HFF-Myc (cell line): Measurements from ENCODE around the gene ANO3.

Experiments
- DNase-seq: peaks from one replicate; pipeline ENCODE4 v3.0.0-alpha.2; 2011; ENCODE audit warnings: low read depth; ENCODE audit errors: extremely low read depth
- H3K4me3 ChIP-seq: replicated peaks from 2 replicates; pipeline ENCODE4 v1.5.1; 2011; ENCODE audit warnings: low read depth, mild to moderate bottlenecking, control low read depth, low read length
- CTCF ChIP-seq: IDR thresholded peaks from 2 replicates; pipeline ENCODE4 v1.5.1; 2012; ENCODE audit warnings: mild to moderate bottlenecking, low read depth, low read length, control low read depth; ENCODE audit errors: missing control alignments

Gene ANO3

GRCh38 chr11:26510164-26510563, 178.2 kb downstream of the ANO3 start:
- DNase-seq, result no peak
- no peak for TF ChIP-seq CTCF
- no peak overlapping the region for H3K4me3 ChIP-seq

GRCh38 chr11:26510756-26511155, 178.8 kb downstream of the ANO3 start:
- no peak for TF ChIP-seq CTCF

GRCh38 chr11:26512196-26512595, 180.3 kb downstream of the ANO3 start:
- DNase-seq, result no peak
- no peak for TF ChIP-seq CTCF
- H3K4me3 ChIP-seq, result no peak overlapping the region

More at GRCh38 chr11:26510756-26511155, 178.8 kb downstream of the ANO3 start:
- no peak overlapping the region for H3K4me3 ChIP-seq
- DNase-seq, result no peak

GRCh38 chr11:26519469-26519868, 187.5 kb downstream of the ANO3 start:
- no peak for TF ChIP-seq CTCF

GRCh38 chr11:26522912-26523610, 191.1 kb downstream of the ANO3 start:
- DNase-seq, result peak; percentile 10
- H3K4me3 ChIP-seq, result no peak overlapping the region
- TF ChIP-seq CTCF, result peak; percentile 50

More at GRCh38 chr11:26519469-26519868, 187.5 kb downstream of the ANO3 start:
- no peak overlapping the region for H3K4me3 ChIP-seq
- no peak for DNase-seq

GRCh38 chr11:26527685-26528084, 195.8 kb downstream of the ANO3 start:
- TF ChIP-seq CTCF, result no peak
- no peak for DNase-seq
- no peak overlapping the region for H3K4me3 ChIP-seq

- no peak for TF ChIP-seq CTCF
- H3K4me3 ChIP-seq, result no peak overlapping the region
- no peak for DNase-seq
Observed at GRCh38 chr11:26537341-26537740, 205.4 kb downstream of the ANO3 start.
